PC-3 (cell line): Measurements from ENCODE around the gene ALKBH8.

Experiments used
- CTCF ChIP-seq: fragments of 300-600 bp; sonication (generic); conservative IDR thresholded peaks from 2 replicates; pipeline ENCODE4 v1.5.1; 2017; ENCODE audit warnings: antibody characterized with exemption, low read depth, mild to moderate bottlenecking, low read length
- EZH2 ChIP-seq: fragments of 300-600 bp; sonication (generic); IDR thresholded peaks from one replicate; pipeline ENCODE4 v1.6.1; 2017; ENCODE audit warnings: antibody characterized with exemption, mild to moderate bottlenecking, low read length; ENCODE audit not compliant: unreplicated experiment
- EZH2phosphoT487 ChIP-seq: fragments of 300-600 bp; sonication (generic); IDR thresholded peaks from 2 replicates; pipeline ENCODE4 v1.6.1; 2018; ENCODE audit warnings: mild to moderate bottlenecking, antibody characterized with exemption, low read length, borderline replicate concordance

- TF ChIP-seq CTCF (no peak), EZH2 (no peak), EZH2phosphoT487 (no peak)
Observed at GRCh38 chr11:107564877-107565218, 687 bp downstream of the ALKBH8 start.
